ENCODE results near the gene IL17REL.

IL17REL gene

DNA sequence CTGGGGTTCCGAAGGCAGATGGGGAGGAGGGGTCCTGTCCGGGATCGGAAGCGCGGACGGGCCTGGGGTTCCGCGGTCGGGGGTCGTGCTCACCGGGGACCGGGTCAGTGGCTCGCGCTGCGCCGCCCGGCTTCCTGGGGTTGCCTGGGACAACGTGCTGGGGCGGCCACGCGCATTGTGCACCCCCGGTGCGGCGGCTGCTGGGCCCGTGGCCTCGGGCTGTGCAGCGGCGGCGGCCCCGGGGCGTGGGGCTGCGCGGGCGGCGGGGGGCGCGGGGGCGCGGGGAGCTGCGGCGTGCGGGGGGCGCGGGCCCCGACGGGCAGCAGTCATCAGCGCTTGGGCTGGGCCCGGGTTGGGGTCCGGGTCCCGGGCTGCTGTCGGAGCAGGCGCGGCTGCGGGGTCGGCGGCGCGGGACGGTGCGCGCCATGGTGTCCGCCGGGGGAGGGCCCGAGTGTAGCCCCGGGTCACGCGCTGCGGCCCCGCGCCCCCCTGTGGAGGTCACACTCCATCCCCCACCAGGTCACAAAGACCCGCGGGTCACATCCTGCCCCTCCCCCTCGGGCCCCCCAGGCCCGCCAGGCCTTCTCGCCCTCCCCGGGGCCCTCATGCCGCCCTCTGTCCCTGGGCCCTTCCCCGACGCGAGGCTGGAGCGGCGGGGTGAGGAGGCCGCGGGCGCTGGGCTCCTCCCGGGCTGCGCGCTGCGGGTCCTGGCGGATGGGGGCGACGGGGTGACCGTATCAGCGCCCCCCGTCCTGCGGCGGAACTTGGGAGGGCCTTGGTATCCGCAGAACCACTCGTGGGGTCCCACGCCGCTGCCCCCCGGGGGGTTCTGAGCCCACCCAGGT lies 45.7 kb upstream of the IL17REL start, which contains the start of gene TTLL8:
TTLL8 (minus strand) TSS at position 238 of the 845 bp plus-strand sequence.
- TF ChIP-seq, protein P1, sequence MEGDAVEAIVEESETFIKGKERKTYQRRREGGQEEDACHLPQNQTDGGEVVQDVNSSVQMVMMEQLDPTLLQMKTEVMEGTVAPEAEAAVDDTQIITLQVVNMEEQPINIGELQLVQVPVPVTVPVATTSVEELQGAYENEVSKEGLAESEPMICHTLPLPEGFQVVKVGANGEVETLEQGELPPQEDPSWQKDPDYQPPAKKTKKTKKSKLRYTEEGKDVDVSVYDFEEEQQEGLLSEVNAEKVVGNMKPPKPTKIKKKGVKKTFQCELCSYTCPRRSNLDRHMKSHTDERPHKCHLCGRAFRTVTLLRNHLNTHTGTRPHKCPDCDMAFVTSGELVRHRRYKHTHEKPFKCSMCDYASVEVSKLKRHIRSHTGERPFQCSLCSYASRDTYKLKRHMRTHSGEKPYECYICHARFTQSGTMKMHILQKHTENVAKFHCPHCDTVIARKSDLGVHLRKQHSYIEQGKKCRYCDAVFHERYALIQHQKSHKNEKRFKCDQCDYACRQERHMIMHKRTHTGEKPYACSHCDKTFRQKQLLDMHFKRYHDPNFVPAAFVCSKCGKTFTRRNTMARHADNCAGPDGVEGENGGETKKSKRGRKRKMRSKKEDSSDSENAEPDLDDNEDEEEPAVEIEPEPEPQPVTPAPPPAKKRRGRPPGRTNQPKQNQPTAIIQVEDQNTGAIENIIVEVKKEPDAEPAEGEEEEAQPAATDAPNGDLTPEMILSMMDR (IDR thresholded peaks at IDR 0.05; ENCODE audit: borderline replicate concordance, insufficient read depth, low read depth, low read length), result no peak
- no peak within 1 kb of the TSS for H3K4me3 ChIP-seq (ENCODE audit: low read depth, low read length)

DNA sequence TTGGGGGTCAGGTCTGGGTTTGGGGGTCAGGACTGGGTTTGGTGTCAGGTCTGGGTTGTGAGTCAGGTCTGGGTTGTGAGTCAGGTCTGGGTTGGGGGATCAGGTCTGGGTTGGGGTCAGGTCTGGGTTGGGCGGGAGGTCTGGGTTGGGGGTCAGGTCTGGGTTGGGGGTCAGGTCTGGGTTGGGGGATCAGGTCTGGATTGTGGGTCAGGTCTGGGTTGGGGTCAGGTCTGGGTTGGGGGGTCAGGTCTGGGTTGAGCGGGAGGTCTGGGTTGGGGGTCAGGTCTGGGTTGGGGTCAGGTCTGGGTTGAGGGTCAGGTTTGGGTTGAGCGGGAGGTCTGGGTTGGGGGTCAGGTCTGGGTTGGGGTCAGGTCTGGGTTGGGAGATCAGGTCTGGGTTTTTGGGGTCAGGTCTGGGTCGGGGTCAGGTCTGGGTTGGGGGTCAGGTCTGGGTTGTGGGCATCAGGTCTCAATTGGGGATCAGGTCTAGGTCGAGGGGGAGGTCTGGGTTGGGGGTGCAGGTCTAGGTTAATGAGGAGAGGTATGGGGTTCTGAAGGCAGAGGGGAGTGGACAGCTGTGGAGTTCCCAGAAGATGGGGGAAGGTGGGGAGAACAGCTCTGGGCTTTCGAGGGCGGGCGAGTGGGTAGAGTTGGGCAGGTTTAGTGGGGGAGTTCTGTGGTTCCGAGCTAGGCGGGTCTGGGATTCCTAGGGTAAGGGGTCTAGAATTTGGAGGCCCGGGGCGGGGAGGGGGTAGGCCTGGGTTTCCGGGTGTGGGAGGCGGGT lies 44.9 kb upstream of the IL17REL start:
- TF ChIP-seq, protein P1 (IDR thresholded peaks at IDR 0.05; ENCODE audit: borderline replicate concordance, insufficient read depth, low read depth, low read length), result no peak
- H3K4me3 ChIP-seq (ENCODE audit: low read depth, low read length), result no peak overlapping the region

DNA sequence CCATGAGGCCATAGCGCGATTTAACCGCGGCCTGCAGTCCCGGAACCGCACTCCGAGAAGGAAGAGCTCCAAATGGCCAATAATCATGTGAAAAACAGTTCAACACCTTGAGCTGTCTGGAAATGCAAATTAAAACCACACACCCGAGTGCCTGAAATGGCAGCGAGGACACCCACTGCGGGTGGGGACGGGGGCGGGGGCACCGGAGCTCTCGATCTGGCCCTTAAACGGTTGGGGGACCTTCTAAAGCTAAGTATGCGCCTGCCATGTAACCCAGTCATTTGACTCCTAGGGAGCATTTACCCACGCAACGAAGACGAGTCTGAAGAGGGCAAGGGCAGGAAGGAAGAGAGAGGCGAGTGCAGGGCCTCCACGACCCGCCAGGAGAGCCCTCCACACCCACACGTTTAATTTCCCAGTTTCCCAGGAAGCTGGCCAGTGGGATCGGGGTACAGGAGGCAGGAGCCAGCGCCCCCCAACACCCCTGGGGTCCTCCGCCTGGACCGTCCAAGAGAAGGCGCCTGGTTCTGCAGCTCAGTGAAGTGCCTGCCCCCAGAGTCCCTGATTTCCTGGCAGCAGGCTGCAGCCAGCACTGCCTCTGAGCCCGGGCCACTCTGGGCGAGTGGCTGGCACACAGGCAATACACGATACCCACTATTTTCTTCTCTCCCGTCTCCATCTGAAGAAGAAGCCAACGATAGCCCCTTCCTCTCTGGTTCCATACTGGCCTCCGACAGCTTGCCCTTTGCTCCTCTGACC lies 43.8 kb upstream of the IL17REL start:
- TF ChIP-seq, protein P1 (IDR thresholded peaks at IDR 0.05; ENCODE audit: borderline replicate concordance, insufficient read depth, low read depth, low read length), result no peak
- H3K4me3 ChIP-seq (ENCODE audit: low read depth, low read length), result no peak overlapping the region

DNA sequence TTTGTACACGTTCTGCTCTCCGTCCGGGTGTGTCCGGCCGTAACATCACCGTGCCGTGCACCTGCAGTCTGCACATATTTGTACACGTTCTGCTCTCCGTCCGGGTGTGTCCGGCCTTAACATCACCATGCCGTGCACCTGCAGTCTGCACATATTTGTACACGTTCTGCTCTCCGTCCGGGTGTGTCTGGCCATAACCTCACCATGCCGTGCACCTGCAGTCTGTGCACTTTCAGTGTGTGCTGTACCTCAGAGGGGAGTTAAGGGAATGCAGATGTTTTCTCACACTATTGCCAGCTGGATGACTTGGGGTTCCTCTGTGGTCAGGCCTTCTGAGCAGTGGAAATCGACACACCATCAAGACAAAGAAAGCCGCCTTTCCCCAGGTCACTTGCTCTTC lies 41.3 kb upstream of the IL17REL start:
- TF ChIP-seq, protein P1 (IDR thresholded peaks at IDR 0.05; ENCODE audit: borderline replicate concordance, insufficient read depth, low read depth, low read length), result no peak
- H3K4me3 ChIP-seq (ENCODE audit: low read depth, low read length), result no peak overlapping the region

DNA sequence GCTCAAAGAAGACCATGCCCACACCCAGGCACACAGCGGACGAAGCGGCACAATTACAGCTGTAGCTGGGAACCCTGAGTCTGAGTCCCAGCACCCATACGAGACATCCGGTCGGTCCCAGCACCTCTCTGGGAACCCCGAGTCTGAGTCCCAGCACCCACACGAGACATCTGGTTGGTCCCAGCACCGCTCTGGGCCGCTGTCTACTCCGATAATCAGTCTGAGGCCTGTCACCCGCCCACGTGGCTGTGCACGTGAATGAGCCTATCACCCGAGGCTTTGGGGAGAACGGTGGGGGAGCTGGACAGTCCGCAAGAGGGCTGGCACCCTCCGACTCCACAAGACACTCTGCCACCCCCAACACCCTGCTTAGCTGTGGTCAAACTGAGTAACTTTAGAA lies 39.4 kb upstream of the IL17REL start:
- H3K4me3 ChIP-seq (ENCODE audit: low read depth, low read length), result no peak overlapping the region
- TF ChIP-seq, protein P1 (IDR thresholded peaks at IDR 0.05; ENCODE audit: borderline replicate concordance, insufficient read depth, low read depth, low read length), result no peak

DNA sequence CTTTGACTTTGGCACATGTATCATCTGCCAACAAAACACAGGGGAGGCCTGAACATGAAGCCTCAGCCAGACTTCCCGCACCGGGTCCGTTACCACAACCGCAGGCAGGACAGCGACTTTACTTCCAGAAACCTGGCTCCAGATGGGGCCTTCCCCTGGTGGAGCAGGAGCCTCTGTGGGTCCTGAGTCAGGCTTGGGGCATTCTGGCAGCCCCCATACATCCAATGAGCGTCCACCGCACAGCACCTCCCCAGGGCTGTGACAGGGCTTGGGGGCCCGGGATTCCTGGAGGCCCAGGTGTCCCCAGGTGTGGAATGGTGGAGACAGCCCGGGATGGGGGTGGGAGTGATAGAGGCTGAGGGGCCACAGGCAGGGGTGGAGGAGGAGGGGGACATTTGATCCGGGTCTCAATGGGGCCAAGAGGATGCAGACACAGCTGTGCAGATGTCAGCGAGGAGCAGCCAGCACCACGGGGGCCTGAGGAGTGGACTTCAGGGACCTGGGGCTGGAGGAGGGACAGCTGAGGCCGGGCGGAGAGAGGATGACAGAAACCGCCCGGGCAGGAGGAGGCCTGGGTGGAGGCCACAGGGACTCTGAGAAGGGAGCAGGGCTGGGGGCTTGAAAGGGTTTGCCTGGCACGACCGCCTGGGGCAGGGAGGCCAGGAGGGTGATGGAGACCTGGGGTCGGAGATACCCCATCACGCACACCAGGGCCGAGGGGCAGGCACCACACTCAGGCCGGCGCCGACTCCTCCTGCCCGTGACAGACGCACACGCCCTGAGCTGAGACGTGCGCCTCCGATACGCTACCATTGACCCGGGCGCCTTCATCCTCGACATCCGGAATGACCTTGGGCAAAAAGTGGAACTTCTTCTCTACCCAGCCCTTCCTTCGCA lies 37.0 kb upstream of the IL17REL start:
- TF ChIP-seq, protein P1 (IDR thresholded peaks at IDR 0.05; ENCODE audit: borderline replicate concordance, insufficient read depth, low read depth, low read length), result no peak
- H3K4me3 ChIP-seq (ENCODE audit: low read depth, low read length), result no peak overlapping the region

All from GM12875 (cell line).